ENCODE measurements around the gene RAB40A.

DNA sequence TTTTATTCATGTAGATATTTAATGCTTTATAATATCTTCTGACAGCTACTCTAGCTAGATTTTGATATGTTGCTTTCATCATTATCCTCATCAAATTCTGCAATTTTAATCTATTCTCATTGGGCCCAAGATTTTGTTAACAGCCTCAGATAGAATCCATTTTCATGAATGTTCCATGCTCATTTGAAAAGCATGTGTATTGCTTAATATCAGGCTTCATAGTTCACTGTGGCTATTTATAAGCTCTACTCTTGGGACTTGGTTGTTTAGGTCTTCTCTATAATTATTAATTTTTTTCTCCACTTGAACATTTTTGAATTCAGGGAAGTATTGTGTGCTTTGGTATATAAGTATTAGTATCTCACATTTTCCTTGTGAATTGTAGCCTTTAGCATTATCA lies 41.8 kb downstream of the RAB40A start:
- no peak for TF ChIP-seq SIN3A (IDR thresholded peaks at IDR 0.05; ENCODE audit: low read depth, low read length)
- TF ChIP-seq, protein P1, sequence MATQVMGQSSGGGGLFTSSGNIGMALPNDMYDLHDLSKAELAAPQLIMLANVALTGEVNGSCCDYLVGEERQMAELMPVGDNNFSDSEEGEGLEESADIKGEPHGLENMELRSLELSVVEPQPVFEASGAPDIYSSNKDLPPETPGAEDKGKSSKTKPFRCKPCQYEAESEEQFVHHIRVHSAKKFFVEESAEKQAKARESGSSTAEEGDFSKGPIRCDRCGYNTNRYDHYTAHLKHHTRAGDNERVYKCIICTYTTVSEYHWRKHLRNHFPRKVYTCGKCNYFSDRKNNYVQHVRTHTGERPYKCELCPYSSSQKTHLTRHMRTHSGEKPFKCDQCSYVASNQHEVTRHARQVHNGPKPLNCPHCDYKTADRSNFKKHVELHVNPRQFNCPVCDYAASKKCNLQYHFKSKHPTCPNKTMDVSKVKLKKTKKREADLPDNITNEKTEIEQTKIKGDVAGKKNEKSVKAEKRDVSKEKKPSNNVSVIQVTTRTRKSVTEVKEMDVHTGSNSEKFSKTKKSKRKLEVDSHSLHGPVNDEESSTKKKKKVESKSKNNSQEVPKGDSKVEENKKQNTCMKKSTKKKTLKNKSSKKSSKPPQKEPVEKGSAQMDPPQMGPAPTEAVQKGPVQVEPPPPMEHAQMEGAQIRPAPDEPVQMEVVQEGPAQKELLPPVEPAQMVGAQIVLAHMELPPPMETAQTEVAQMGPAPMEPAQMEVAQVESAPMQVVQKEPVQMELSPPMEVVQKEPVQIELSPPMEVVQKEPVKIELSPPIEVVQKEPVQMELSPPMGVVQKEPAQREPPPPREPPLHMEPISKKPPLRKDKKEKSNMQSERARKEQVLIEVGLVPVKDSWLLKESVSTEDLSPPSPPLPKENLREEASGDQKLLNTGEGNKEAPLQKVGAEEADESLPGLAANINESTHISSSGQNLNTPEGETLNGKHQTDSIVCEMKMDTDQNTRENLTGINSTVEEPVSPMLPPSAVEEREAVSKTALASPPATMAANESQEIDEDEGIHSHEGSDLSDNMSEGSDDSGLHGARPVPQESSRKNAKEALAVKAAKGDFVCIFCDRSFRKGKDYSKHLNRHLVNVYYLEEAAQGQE (IDR thresholded peaks at IDR 0.05; ENCODE audit: low read depth, low read length), result no peak
- no peak for TF ChIP-seq POLR2A (IDR thresholded peaks at IDR 0.05; ENCODE audit: low read depth, low read length)
- TF ChIP-seq CTCF (IDR thresholded peaks at IDR 0.05 in 2 of 3, conservative IDR thresholded peaks at IDR 0.05 in 1 of 3; ENCODE audit: control insufficient read depth in 2 of 3, extremely low read depth in 1 of 3, insufficient read depth in 1 of 3, low read depth in 3 of 3, low read length in 3 of 3), result no peak

All from GM12878 (cell line).